ENCODE data around the gene DENND4B. TPM values are rescaled to one million over a fixed set of nuclear protein-coding genes. Genes with fewer than 3 reads are reported as not detected.

The DENND4B gene
- total and polyA plus RNA-seq, 2 of the 4 experiments (the other 2 are of a cell fraction) = 1.8 to 25.2 TPM

GRCh38 chr1:153880024-153880423, 66.5 kb downstream of the DENND4B start:
- 100% methylated on average over 1 of the region's 9 CpGs; no CpG with 5 or more reads in 1 of the 2 experiments for WGBS, 2 experiments (ENCODE audit: extremely low coverage in 2 of 2, insufficient read length in 1 of 2)
- dilution Hi-C loops (cut with HindIII; ENCODE audit: low sequenced_read_pairs, unreplicated experiment) (no loop called here), intact Hi-C loops (cut with micrococcal nuclease) (loop anchor here (5.0 kb wide), 1 partner anchor 42 kb away; the partner anchor contains the start of gene GATAD2B), in situ Hi-C loops (cut with MboI; ENCODE audit: low sequenced_read_pairs) (no loop called here)
- H3K4me3 ChIP-seq (ENCODE audit: insufficient read depth, low read depth, low read length) = no peak overlapping the region
- no peak overlapping the region for H2AK5ac ChIP-seq (ENCODE audit: low read depth, low read length)
- H4K8ac ChIP-seq (ENCODE audit: low read depth in 2 of 2, low read length in 2 of 2) = no peak overlapping the region
- DNase-seq (no peak), ATAC-seq (ENCODE audit: low read depth) (no peak)
- no peaks in the 10 kb centered on the region for H3K9me3 ChIP-seq (ENCODE audit: control insufficient read depth, insufficient read depth, low read length)
- H3K56ac ChIP-seq (ENCODE audit: extremely low read depth, insufficient read depth, low read length) = no peak overlapping the region
- no peak overlapping the region for H3K4ac ChIP-seq (ENCODE audit: low read depth, low read length)
- ChIA-PET POLR2A (ENCODE audit: unreplicated experiment) (no interaction called here), CTCF (no interaction called here)
- H3K27me3 ChIP-seq (ENCODE audit: control insufficient read depth, insufficient read depth, low read length) = no peaks in the 10 kb centered on the region
- no peak overlapping the region for H2AFZ ChIP-seq (replicated peaks; ENCODE audit: low read length, poor library complexity)
- H3K27ac ChIP-seq (ENCODE audit: insufficient read depth, low read length) = no peak overlapping the region; the same call in 1 of the 2 replicates
- peaks cover 12 to 67% of the 10 kb centered on the region in 2 experiments for H3K79me1 ChIP-seq (ENCODE audit: low read depth in 1 of 2, low read length in 2 of 2)
- no peak overlapping the region for H3K14ac ChIP-seq (replicated peaks; ENCODE audit: low read depth, low read length)
- no peaks in the 10 kb centered on the region; the same call in 1 of the 2 replicates for H3K36me3 ChIP-seq (ENCODE audit: control insufficient read depth, insufficient read depth, low read length)
- H3K9ac ChIP-seq (ENCODE audit: low read depth, low read length) = no peak overlapping the region
- no peaks in the 10 kb centered on the region; the same call in 1 of the 2 replicates for H3K9me1 ChIP-seq (ENCODE audit: insufficient read depth, low read length)
- no peak overlapping the region for H3K18ac ChIP-seq (ENCODE audit: low read depth, low read length)
- H2BK120ac ChIP-seq (ENCODE audit: low read depth, low read length) = no peak overlapping the region
- H2AK9ac ChIP-seq (replicated peaks; ENCODE audit: low read depth, low read length, poor library complexity) = no peak overlapping the region
- H3K4me2 ChIP-seq (ENCODE audit: low read depth, low read length) = no peak overlapping the region
- no peak overlapping the region for H2BK20ac ChIP-seq (ENCODE audit: low read depth, low read length)
- no peak overlapping the region for H4K5ac ChIP-seq (ENCODE audit: low read depth, low read length)
- no peak for TF ChIP-seq RAD21 (IDR thresholded peaks at IDR 0.05; ENCODE audit: low read length)
- no peak for TF ChIP-seq CHD1 (IDR thresholded peaks at IDR 0.05; ENCODE audit: low read depth, low read length)
- TF ChIP-seq USF2 (IDR thresholded peaks at IDR 0.05; ENCODE audit: low read depth, low read length) = no peak
- no peak for TF ChIP-seq CEBPB (IDR thresholded peaks at IDR 0.05; ENCODE audit: low read depth, low read length)
- H3K23ac ChIP-seq (ENCODE audit: low read depth, low read length) = no peak overlapping the region
- no TSS peak for BruUV-seq (replicated peaks)
- peaks cover 14% of the 10 kb centered on the region; the same call in 1 of the 2 replicates for H4K20me1 ChIP-seq (ENCODE audit: insufficient read depth, low read length)
- H4K91ac ChIP-seq (ENCODE audit: insufficient read depth, low read depth, low read length) = no peak overlapping the region
- no peak overlapping the region for H2BK5ac ChIP-seq (ENCODE audit: low read depth, low read length, poor library complexity, severe bottlenecking)
- no peak overlapping the region for H2BK15ac ChIP-seq (ENCODE audit: low read depth, low read length)
- peaks cover 6% of the 10 kb centered on the region for H3K4me1 ChIP-seq (ENCODE audit: control insufficient read depth, insufficient read depth, low read length)

Small RNA genes within 50 kb of the gene (microRNA-seq; reads per million reads assigned to microRNA genes)
- not detected for gene AL831737.1 (ENCODE audit: insufficient read depth, insufficient read length)
- 0 to 2.1 reads per million in 2 experiments for gene MIR6737 (ENCODE audit: insufficient read depth in 1 of 2, insufficient read length in 1 of 2, unreplicated experiment in 1 of 2)

Small RNA genes within 50 kb of the gene (small RNA-seq; reads per million reads assigned to genes)
- gene AL831737.1 (0 reads per million in 5 experiments), gene MIR6737 (0 to 0.16 (median 0) reads per million in 5 experiments)

Other genes with a start within 250 kb of the DENND4B start
- gene INTS3, start 218.7 kb downstream of the DENND4B start, total RNA-seq (2012; rRNA removed) = 28.1 and 33.5 TPM in 2 replicates
- 53.9 and 59.4 TPM in 2 replicates for gene INTS3, start 218.7 kb downstream of the DENND4B start, polyA plus RNA-seq (2012; rRNA removed)
- gene SLC27A3, start 171.3 kb downstream of the DENND4B start, total RNA-seq (2012; rRNA removed) = 1.9 and 3.2 TPM in 2 replicates
- gene SLC27A3, start 171.3 kb downstream of the DENND4B start, polyA plus RNA-seq (2012; rRNA removed) = 9.3 and 9.6 TPM in 2 replicates
- 3.8 and 5.6 TPM in 2 replicates for gene GATAD2B, start 23.7 kb downstream of the DENND4B start, total RNA-seq (2012; rRNA removed)
- gene GATAD2B, start 23.7 kb downstream of the DENND4B start, polyA plus RNA-seq (2012; rRNA removed) = 6.1 and 6.2 TPM in 2 replicates
- 1.9 and 2.7 TPM in 2 replicates for gene CRTC2, start 11.9 kb upstream of the DENND4B start, total RNA-seq (2012; rRNA removed)
- gene CRTC2, start 11.9 kb upstream of the DENND4B start, polyA plus RNA-seq (2012; rRNA removed) = 20.1 and 22.2 TPM in 2 replicates
- 94.7 and 97.7 TPM in 2 replicates for gene SLC39A1, start 16.8 kb upstream of the DENND4B start, total RNA-seq (2012; rRNA removed)
- gene SLC39A1, start 16.8 kb upstream of the DENND4B start, polyA plus RNA-seq (2012; rRNA removed) = 84.6 and 89.1 TPM in 2 replicates
- gene CREB3L4, start 21.2 kb upstream of the DENND4B start, total RNA-seq (2012; rRNA removed) = 4.4 and 6.5 TPM in 2 replicates
- gene CREB3L4, start 21.2 kb upstream of the DENND4B start, polyA plus RNA-seq (2012; rRNA removed) = 8.3 and 9.8 TPM in 2 replicates
- 114 and 123 TPM in 2 replicates for gene JTB, start 31.0 kb upstream of the DENND4B start, total RNA-seq (2012; rRNA removed)
- gene JTB, start 31.0 kb upstream of the DENND4B start, polyA plus RNA-seq (2012; rRNA removed) = 138 and 153 TPM in 2 replicates
- gene RAB13, start 39.6 kb upstream of the DENND4B start, total RNA-seq (2012; rRNA removed) = 42.3 and 56.7 TPM in 2 replicates
- gene RAB13, start 39.6 kb upstream of the DENND4B start, polyA plus RNA-seq (2012; rRNA removed) = 207 and 249 TPM in 2 replicates
- gene RPS27, start 44.0 kb upstream of the DENND4B start, total RNA-seq (2012; rRNA removed) = 320 and 1,119 TPM in 2 replicates
- 5,567 and 6,236 TPM in 2 replicates for gene RPS27, start 44.0 kb upstream of the DENND4B start, polyA plus RNA-seq (2012; rRNA removed)
- gene NUP210L, start 208.4 kb upstream of the DENND4B start, total RNA-seq (2012; rRNA removed) = under 0.01 TPM in 2 replicates
- gene NUP210L, start 208.4 kb upstream of the DENND4B start, polyA plus RNA-seq (2012; rRNA removed) = 0.02 TPM in 1 of 2 replicates, not detected in the other
- gene TPM3, start 245.4 kb upstream of the DENND4B start, total RNA-seq (2012; rRNA removed) = 530 and 974 TPM in 2 replicates
- gene TPM3, start 245.4 kb upstream of the DENND4B start, polyA plus RNA-seq (2012; rRNA removed) = 409 and 438 TPM in 2 replicates